Measurements from ENCODE around the gene RUNX1.
"Not testable (repeated sequence)": the region's sequence is repeated elsewhere in the genome, so short reads cannot be mapped to it uniquely, and the experiment has no call there.

Gene RUNX1

DNA sequence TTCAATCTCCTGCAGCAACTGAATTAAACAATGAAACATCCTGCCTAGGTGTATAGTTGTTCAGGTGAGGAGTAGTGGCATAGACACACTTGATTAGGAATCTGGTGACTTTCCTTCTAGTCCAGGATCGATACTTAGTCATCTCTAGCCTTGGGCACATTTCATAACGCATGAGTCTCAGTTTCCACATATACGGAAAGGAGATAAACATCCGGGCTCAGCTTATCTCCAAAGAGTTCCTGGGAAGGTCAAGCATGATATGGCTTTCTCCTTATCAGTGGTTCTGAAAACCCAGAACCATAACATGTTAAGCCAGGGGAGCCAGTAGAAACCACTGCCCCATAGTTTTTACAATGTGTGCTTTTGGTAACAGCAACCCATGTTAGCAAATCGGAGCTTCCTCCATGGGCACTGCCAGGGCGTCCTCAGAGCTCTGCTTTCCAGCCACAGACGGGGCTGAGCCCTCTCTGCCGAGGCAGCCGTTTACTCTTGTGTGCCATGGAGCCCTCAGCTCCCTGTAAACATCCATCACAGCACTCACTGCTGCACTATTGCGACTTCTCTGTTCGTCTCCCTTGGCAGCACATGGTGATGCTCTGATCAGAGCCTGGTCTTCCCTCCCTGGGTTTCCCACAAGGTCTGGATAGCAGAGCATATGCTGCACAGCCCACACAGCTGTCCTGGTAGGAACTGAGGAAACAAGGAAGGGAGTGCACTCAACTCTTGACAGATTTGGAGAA lies 34.6 kb downstream of the RUNX1 start:
- DNase-seq: no peak

DNA sequence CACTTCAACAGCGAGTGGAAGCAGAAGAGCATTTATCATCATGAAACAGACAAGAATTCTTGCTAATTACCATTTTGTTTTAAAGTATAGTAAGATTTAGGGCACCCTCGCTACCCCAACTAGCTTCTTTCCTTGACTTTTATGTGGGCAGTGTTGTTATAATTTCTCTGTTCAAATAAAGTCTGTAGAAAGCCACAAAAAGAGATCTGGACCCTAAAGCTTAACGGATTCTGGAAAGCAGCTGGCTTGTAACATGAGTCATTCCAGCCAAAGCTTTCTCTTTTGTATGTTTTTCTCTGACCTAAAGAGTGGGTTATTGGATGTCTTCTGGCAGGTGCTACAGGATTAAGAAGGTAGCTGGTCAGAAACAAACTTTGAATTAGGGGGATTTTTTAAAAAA lies 37.4 kb downstream of the RUNX1 start:
- no peak for DNase-seq

DNA sequence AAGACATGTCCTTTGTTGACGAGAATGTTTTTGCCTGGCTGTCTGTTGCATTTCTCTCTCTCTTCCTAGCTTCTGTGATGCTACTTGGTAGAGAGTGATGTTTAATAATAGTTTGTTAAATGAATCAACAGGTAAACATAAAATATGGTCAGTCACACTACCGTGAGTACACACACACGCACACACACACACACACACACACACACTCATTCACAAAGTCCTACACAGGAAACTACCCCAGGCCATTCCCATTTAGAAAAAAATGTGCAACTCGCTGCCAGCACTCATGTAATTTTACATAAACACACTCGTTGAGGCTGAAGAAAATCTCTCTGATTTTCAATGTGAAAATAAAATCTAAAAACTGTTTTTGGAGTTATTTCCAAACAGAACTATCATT lies 38.7 kb downstream of the RUNX1 start:
- no peak for DNase-seq

DNA sequence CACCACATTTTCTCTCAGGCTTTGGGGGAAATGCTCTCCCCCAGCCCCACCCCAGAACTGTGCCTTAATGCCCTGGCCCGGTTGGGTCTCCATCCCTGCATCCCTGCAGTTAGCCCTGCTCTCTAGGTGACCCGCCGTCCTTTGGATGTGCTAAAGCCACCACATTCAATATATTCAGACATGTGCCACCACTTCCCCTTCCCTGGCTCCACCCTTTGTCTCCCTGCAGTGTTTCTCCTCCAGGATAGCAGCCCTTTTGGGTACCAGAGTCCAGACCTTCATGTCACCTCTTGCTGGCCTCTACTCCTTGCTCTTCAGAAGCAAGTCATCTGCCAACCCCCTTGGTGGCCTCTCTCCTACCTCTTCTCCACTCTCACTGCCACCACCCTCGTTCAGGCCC lies 41.8 kb downstream of the RUNX1 start:
- DNase-seq: no peak

DNA sequence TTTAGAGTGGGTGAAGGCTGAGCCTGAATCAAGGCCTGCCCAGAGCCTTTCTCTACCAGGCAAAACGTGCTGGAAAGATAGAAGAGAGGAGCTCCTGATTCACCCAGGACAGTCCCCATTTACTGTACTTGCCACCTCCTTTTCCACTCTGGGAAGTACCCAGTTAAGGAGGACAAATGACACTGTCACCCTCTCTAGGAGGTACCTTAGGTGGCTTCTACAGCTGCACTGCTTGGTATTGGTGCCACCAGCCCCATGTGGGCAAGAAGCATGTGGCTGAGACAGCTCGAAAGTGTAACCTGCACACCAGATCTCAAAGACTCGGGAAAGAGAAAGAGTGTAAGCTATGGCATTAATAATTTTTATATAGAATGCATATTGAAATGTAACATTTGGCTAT lies 42.3 kb downstream of the RUNX1 start:
- DNase-seq: no peak

DNA sequence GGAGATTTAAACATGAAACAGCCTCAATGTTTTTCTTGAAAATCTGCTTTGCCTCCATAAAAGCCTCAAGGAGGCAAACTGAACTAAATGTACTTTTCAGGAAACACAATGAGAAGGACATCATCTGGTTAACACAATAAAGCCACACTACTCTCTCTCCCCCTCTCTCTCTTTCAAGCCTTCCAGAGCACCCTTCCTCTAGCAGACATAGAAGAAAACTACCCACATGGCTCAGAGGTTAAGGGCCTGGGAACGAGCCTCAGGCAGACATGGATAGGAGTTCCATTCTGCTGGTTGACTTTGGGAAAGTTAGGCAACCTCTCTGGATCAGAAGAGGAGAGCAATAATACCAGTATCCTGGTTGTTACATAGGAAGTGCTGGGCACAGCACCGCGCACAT lies 42.9 kb downstream of the RUNX1 start:
- DNase-seq: no peak

DNA sequence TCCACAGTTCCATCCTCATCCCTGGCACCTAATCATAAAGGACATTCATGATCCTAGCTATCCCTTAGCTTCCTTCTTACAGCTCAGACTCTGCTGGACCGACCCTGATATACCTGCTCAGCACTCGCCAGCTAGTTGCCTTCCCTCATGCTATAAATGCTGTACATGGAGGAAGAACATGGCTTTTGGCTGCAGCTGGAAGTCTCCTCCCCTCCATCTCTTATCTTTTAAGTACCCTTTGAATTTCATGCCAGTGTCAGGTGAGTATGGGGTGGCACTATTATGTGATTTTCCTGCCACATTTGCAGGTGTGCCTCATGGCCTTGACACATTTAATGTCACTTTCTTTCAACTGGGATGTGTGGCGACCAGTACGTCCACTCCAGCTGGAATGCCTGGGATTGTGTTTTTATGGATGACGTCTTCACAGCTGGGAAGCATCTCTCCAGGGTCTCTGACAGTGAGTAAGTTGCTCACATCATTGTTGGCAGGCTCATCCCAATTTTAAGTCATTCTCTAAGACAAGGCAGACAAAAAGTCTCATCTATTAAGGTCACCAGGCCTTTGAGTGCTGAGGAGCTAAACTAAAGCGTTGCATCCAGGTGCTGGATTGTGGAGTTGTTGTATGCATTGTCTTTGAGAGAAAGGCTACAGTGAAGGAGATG lies 43.4 kb downstream of the RUNX1 start:
- no peak for DNase-seq

DNA sequence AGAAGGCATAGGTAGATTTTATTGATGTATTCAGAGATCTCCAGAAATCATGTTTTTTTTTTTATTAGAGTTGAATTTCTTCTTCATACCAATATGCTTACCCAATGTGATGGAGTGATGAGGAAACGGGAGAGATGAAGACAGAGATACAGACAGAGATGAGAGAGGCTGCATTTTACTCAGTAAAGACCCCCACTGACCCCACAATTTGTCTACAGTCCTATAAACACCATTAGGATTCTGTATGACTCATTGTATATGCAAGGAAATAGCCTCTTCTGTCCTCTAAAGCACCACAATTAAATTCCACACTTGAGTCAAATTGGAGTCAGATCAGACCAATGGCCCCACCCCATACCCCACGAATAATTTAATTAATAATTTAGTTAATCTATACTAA lies 44.0 kb downstream of the RUNX1 start:
- DNase-seq: no peak

DNA sequence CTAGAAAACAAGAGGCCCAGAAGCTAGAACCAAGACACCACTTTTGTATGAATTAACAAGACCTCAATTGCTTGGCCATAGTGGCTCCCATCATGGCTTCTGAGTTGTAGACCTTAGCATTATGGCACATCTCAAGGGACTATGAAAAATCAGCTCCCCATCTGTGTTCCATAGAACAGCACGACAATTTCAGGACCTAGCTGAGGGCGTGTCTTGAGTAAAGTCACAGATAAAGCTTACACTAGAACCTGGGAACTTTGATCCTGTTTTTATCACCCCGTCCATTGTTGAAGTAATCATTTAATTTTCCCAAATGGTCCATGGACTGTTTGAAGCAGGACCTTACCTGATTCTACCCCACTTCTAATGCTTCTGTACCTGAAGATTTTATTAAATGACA lies 44.8 kb downstream of the RUNX1 start:
- no peak for DNase-seq

DNA sequence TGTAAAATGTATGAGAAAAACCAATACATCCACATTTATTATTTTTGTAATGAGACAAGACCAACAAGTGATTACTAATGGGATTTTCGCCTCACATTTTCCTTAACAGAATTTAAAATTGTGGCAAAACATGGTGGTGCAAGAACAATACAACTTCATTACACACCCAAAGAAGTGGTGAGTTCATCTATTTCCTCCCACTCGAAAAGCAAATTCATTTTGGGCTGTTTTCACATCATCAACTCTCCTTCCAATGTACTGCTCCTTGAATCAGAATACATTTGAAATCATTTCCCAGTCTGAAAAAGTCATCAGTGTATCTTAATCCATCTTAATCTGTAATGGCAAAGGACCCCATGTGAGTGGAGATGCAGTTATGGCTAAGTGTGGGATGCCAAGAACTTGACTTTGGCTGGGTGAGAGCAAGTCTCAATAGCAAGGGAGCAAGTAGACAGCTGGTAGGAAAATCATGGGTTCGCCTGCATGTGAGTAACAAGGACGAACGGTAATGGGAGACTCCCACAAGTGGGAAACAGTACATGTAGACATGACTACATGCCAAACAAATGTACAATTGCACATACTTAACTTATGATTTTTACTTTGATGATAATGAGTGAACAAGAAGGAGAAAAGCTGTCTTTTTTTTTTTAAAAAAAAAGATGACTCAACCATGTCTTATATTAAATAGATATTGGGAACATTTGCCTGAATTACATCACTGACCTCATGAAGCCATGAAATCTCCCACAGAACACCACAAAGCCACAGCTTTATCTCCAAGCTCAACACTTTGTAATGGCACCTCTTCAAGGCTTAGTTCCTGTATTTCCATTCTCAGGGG lies 46.0 kb downstream of the RUNX1 start:
- no peak for DNase-seq

DNA sequence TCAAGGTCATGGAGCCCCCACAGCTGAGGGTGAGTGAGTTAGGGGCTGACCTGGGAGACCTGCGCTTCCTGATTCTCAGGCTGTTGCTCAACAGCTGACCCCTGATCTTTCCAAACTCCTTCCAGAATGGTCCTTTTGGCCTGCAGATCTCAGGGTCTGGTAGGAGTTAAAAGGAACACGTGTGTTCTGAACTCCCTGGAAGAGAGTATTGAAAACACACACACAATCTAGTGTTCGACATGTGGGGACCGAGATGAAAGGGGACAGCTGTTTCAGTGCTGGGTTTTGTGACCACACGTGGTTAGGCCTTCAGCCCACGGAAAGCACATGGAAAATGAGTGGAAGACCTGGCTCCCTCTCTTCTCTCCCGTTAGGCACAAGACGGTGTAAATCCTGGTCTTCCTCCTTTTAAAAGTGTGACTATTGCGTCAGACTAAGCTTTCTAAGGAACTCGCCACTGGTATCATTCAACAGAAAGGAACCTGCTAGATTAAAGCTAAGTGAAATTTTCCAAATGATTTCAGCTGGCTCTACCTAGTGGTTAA lies 49.6 kb downstream of the RUNX1 start:
- DNase-seq: no peak

DNA sequence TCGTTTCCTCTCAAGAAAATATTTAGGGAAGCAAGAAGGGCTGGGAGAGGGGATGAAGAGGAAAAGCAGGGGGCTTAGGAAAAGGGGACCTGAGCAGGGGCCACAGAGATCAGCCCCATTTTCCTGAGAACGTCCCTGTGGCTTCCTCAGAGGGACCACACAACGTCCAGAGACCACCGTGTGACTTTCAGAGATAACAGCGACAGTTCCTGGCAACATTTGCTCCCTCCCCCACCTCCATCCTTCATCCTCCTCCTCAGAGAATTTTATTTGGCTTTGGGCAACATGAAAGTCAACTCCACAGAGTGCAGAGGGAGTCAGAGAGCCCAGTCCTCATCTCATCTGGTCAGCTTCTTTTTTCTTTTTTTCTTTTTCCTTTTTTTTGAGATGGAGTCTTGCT lies 50.9 kb downstream of the RUNX1 start:
- DNase-seq: no peak

DNA sequence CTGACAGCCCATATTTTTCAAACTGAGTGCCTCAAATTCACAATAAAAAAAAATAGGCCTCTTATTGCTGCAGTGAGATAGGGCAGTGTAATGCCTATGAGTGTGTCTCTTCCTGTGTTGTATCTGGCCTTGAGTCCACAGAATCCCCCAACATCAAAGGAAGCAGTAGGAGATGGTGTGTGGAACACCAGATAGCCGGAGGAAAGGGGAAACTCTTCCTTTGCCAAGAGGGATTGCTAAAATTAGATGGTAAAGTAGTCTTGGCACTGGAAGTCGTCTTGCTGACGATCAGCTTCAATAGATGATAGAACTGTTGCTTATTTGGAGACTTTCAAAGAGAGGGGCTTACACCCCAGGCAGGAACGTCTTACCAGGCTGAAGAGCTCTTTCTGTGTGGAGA lies 51.8 kb downstream of the RUNX1 start:
- no peak for DNase-seq

DNA sequence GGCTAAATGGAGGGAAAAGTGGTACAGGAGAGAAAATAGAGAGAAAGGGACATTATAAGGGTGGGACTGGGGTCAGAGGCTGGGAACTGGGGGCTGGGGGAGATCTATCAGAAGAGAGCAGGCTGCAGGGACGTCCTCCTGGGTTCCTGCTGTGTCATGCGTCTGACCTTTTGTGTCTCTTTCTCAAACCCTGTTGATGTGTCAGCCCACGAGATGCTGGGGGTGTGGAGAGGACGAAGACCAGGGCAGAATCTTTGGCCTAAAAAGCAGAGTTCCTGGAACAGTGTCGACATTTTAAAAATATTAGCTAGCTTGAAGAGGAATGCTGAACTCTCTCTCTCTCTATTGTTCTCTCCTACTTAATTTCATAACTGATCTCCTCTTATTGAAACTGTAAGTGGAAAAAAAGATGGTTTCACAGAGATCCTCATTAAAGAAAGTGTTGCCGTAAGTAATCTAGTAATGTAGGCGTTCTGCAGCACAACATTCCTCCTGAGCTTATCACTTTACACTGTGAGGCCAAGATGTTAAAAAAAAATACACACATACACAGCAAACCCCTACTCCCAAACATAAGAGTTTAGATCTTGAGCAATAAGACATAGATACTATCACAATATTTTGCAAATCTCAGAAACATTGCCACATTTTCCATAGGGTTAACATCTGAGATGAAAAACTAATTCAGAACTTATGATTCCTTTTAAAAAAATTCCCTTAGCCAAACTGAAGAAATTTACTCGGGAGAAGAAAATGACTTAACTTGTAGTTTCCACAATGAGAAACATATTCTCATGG lies 52.6 kb downstream of the RUNX1 start:
- DNase-seq: no peak

DNA sequence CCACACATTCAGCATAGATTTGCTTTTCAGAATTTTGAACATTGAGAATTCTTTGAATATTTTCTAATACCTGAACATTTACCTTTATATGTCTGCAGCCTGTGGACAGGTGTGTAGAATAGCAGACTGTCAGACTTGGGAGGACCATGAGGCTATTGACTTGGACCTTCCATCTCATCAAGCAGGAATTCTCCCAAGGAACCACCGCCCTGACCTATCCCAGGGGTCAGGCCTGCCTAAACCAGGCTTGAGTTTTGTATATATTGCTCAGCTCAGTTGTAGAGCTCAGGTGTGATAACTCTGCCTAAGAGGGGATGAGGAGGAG lies 53.2 kb downstream of the RUNX1 start:
- DNase-seq: no peak

DNA sequence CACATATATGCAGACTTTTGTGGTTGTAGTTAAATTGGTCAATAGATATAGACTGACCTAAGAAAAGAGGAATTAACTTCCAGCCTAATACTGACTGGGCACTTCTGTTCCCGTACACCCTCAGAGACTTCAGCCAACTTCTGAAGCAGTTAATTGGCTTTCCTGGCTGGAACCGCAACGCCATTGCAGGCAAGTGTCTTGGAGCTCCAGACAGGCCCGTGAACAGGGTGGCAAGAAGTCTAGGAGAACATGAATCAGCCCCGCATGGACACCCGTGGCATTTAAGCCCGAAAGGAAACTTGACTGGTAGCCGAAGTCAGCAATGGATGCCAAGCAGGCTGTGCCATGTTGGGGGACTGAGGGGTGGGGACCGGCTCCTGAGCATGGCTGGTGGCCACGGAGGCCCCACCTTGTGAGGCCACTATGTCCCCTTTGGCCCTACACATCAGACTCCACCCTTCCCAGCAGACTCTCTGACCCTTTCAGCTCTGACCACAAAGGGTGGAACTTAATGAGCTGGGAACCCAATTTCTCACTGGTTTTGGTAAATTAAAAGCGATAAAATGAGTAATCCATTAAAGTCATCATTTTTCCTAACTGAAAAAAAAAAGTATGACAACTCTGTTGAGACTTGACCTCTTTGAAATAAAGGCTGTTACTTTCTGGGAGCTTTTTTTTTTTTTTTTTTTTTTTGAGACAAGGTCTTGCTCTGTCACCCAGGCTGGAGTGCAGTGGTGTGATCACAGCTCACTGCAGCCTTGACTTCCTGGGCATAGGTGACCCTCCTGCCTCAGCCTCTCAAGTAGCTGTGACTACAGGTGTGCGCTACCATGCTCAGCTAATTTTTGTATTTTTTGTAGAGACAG lies 54.1 kb downstream of the RUNX1 start:
- no peak for DNase-seq

DNA sequence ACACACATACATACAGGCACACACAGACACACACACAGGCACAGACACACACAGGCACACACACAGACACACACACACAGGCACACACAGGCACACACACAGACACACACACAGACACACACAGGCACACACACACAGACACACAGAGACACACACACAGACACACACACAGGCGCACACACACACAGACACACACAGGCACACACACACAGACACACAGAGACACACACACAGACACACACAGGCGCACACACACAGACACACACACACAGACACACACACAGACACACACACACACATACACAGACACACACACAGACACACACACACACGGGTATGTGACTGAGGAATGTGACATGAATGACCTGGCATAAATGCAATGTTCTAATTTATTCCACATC lies 55.6 kb downstream of the RUNX1 start:
- not testable (repeated sequence) for DNase-seq

DNA sequence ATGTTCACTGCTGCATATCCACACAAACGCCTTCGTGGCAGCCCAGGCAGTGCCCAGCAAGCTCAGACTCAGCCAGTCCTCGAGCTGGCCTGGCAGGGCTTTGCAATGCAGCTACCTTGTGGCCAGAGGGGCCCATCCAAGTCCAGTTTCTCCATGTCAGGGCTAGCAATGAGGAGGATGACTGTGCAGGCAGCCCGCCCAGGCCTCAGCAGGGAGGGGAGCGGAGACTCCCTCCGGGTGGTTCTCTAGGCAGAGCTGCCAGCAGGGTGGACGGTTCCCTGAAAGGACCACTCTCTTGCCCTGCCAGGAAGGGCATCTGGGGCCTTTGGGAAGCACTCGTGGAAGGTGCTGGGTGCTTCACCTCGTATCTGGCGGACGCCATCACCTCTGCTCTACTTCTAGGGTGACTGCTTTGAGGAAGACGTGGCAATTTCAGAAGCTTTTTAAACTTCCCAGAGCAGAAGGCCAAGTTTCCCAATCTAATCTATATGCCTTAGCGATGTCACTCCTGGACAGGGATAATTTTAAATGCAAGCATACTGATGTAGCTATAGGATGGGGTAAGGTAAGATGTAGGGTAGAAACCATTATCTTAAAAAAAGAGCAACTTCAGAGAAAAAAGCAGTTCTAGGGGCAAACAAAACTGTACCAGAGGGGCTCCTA lies 56.2 kb downstream of the RUNX1 start:
- DNase-seq: no peak

DNA sequence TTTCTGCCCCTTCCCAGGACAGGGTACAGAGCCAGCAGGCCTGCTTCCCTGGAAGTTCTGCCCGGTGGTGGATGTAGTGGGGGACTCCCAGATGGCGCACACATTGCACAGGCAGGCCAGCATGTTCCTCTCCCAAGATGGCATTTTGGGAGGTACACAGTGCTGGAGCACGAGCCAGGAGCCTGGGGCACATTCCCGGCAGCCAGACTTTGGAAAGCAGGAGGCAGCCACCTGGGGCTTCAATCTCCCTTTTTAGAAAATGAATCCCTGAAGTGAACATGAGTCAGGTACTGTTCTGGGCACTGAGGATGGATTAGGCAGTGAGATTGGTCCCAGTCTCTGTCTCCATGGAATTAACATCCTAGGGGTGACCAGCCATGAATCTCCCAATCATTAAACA lies 56.9 kb downstream of the RUNX1 start:
- DNase-seq: no peak

DNA sequence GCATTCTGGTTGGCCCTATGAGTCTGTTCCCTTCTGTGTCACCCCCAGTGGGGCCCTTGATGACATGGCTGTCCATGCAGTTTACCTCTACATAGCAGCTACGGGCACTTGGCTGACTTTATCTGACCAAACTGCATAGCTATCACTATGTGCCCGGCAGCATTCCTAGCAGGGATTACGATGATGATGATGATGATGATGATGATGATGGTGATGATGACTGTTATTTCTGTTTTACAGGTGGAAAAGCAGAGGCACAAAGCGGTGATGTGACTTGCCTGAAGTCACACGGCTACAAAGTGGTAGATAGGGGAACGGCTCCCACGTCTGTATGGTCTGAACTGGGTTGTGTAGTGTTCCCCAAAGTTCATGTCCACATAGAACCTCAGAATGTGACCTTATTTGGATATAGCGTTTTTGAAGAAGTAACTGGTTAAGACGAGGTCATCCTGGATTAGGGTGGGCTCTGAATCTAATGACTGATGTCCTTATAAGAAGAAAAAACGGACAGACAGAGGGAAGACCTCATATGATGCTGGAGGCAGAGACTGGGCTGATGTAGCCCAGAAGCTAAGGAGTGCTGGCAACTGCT lies 57.6 kb downstream of the RUNX1 start:
- DNase-seq: no peak

DNA sequence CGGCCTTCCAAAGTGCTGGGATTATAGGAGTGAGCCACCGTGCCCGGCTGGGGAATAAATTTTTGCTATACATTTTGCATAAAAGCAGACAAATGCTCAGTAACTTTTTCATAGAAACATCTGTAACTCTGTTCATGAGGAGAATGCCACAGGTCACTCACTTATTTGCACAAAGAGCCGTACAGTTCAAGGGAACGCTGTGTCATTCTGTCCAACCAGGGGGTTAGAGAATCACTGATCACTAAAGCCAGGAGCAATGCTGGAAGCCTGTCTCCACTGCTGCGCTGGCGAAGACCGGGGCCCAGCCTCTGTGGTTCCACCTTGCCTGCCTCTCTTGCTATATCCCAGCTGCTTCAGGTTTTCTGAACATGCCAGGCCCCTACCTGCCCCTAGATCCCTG lies 58.3 kb downstream of the RUNX1 start:
- DNase-seq: no peak

Measured in NCI-H2171 treated with DMSO at 0.1 percent for 48 hours (cell line).